Measurements from ENCODE around the gene PAF1. TPM values are rescaled to one million over a fixed set of nuclear protein-coding genes. Genes with fewer than 3 reads are reported as not detected.

PAF1 gene
- total and polyA plus RNA-seq, 12 donors: 46.8 to 86.9 (median 52.9) TPM

DNA sequence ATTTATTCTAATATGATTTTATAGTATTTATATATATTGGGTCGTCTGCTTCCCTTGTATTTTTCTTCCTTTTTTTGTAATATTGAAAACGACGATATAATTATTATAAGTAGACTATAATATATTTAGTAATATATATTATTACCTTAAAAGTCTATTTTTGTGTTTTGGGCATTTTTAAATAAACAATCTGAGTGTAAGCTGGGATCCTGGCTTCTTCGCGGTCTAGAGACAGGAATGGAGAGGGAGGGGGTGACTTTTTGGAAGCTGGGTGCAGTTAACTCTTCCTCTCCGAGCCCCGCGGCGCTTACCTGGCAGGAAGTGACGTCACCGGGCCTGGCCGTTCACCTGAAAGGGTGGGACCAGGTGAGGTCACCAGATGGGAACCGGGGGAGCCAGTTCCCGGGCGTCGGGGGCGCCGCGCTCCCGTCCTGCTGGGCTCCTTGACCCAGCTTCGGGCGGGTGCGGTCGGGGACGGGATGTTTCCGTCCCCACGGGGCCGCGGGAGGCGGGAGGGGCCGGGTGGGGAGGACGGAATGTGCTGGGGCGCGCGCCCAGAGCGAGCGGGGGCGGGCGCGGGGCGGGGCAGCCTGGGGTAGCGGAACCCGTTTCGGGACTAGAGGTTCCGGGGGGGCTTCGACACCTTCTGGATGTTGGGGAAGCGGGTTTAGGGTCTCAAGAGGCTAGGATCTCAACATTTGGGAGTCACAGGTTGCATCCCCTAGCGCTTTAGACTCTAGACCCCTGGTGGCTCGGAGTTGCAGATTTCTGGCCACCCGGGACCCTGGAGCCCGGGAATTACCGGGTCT is 18.5 kb upstream of the PAF1 start:
- Histone ChIP-seq H3K27me3 (no peaks in the 10 kb centered on the region), H3K27ac (peak overlapping the region; percentile 89 to 97 (median 96)), H3K4me1 (replicated peaks in 1 of 2) (peaks cover 9 to 36% of the 10 kb centered on the region in 2 donors), H3K36me3 (replicated peaks in 1 of 2) (peaks cover 0 to 16% of the 10 kb centered on the region in 2 donors), H3K4me3 (peak overlapping the region in 2 of 4 donors; percentile 82 to 95), H3K9me3 (replicated peaks in 1 of 3) (no peaks in the 10 kb centered on the region)
- intact Hi-C loops (cut with DNase I): no loop called here
- WGBS, 4 donors: 2 to 4% (median 3%) methylated on average over 11 to 52 of the region's 52 CpGs
- TF ChIP-seq CTCF (IDR thresholded peaks at IDR 0.05) (peak in 1 of 6 experiments; percentile 37), POLR2A (IDR thresholded peaks at IDR 0.05) (peak; percentile 51 to 61)
- DNase-seq: peak; percentile 81 to 88 (median 84)

DNA sequence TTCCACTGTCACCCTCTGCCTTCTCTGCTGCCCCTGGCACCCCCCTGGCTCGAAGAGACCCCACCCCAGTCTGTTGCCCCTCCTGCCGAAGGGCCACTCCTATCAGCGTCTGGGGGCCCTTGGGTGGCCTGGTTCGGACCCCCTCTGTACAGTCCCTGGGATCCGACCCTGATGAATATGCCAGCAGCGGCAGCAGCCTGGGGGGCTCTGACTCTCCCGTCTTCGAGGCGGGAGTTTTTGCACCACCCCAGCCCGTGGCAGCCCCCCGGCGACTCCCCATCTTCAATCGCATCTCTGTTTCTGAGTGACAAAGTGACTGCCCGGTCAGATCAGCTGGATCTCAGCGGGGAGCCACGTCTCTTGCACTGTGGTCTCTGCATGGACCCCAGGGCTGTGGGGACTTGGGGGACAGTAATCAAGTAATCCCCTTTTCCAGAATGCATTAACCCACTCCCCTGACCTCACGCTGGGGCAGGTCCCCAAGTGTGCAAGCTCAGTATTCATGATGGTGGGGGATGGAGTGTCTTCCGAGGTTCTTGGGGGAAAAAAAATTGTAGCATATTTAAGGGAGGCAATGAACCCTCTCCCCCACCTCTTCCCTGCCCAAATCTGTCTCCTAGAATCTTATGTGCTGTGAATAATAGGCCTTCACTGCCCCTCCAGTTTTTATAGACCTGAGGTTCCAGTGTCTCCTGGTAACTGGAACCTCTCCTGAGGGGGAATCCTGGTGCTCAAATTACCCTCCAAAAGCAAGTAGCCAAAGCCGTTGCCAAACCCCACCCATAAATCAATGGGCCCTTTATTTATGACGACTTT is 17.7 kb upstream of the PAF1 start:
- intact Hi-C loops (cut with DNase I): no loop called here
- Histone ChIP-seq H3K27ac (peak overlapping the region; percentile 89 to 97 (median 96)), H3K4me1 (replicated peaks in 1 of 2) (peaks cover 14 to 42% of the 10 kb centered on the region in 2 donors), H3K27me3 (no peaks in the 10 kb centered on the region), H3K9me3 (replicated peaks in 1 of 3) (no peaks in the 10 kb centered on the region), H3K36me3 (replicated peaks in 1 of 2) (peaks cover 0 to 16% of the 10 kb centered on the region in 2 donors), H3K4me3 (peak overlapping the region; percentile 27 to 95 (median 81))
- DNase-seq: peak in 4 of 7 donors; percentile 42 to 61 (median 54)
- peak; percentile 26 to 27 for TF ChIP-seq POLR2A (IDR thresholded peaks at IDR 0.05)
- no peak for TF ChIP-seq CTCF (IDR thresholded peaks at IDR 0.05)
- 40 to 63% (median 46%) methylated on average over 16 to 20 of the region's 20 CpGs for WGBS, 4 donors

DNA sequence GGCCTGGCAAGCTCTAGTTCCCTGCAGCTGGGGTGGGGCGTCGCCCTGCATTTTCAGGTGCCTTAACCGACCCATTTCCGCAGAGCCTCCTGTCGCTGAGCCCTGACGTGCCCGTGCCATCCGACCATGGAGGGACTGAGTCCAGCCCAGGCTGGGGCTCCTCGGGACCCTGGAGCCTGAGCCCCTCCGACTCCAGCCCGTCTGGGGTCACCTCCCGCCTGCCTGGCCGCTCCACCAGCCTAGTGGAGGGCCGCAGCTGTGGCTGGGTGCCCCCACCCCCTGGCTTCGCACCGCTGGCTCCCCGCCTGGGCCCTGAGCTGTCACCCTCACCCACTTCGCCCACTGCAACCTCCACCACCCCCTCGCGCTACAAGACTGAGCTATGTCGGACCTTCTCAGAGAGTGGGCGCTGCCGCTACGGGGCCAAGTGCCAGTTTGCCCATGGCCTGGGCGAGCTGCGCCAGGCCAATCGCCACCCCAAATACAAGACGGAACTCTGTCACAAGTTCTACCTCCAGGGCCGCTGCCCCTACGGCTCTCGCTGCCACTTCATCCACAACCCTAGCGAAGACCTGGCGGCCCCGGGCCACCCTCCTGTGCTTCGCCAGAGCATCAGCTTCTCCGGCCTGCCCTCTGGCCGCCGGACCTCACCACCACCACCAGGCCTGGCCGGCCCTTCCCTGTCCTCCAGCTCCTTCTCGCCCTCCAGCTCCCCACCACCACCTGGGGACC is 16.9 kb upstream of the PAF1 start:
- H3K9me3 ChIP-seq (replicated peaks in 1 of 3): no peaks in the 10 kb centered on the region
- peak overlapping the region; percentile 80 to 96 (median 88) for H3K4me3 ChIP-seq
- no peaks in the 10 kb centered on the region for H3K27me3 ChIP-seq
- WGBS, 4 donors: 13 to 51% (median 35%) methylated on average over 10 to 40 of the region's 40 CpGs
- TF ChIP-seq POLR2A (IDR thresholded peaks at IDR 0.05) (peak; percentile 35 to 44), CTCF (IDR thresholded peaks at IDR 0.05) (no peak)
- intact Hi-C loops (cut with DNase I): no loop called here
- H3K36me3 ChIP-seq (replicated peaks in 1 of 2): peaks cover 0 to 16% of the 10 kb centered on the region in 2 donors
- DNase-seq: peak in 4 of 7 donors; percentile 39 to 61 (median 54)
- H3K27ac ChIP-seq: peak overlapping the region; percentile 89 to 97 (median 96)
- peaks cover 22 to 49% of the 10 kb centered on the region in 2 donors for H3K4me1 ChIP-seq (replicated peaks in 1 of 2)

- 0 to 4% (median 2%) methylated on average over 4 to 14 of the region's 14 CpGs for WGBS, 4 donors
- intact Hi-C loops (cut with DNase I): no loop called here
- TF ChIP-seq POLR2A (IDR thresholded peaks at IDR 0.05) (no peak), CTCF (IDR thresholded peaks at IDR 0.05) (no peak)
- H3K27ac ChIP-seq: peak overlapping the region; percentile 89 to 97 (median 96)
- H3K36me3 ChIP-seq (replicated peaks in 1 of 2): peaks cover 0 to 16% of the 10 kb centered on the region in 2 donors
- peaks cover 26 to 54% of the 10 kb centered on the region in 2 donors for H3K4me1 ChIP-seq (replicated peaks in 1 of 2)
- H3K27me3 ChIP-seq: no peaks in the 10 kb centered on the region
- H3K9me3 ChIP-seq (replicated peaks in 1 of 3): no peaks in the 10 kb centered on the region
- peak in 1 of 7 donors; percentile 49 for DNase-seq
- H3K4me3 ChIP-seq: peak overlapping the region; percentile 80 to 96 (median 88)
Measured at GRCh38 chr19:39407410-39407659, 16.4 kb upstream of the PAF1 start.

Data from adrenal gland (tissue), 12 donors.